ENCODE measurements around the gene ZNF37A.
"Not testable (repeated sequence)": the region's sequence is repeated elsewhere in the genome, so short reads cannot be mapped to it uniquely, and the experiment has no call there.

The ZNF37A gene

DNA sequence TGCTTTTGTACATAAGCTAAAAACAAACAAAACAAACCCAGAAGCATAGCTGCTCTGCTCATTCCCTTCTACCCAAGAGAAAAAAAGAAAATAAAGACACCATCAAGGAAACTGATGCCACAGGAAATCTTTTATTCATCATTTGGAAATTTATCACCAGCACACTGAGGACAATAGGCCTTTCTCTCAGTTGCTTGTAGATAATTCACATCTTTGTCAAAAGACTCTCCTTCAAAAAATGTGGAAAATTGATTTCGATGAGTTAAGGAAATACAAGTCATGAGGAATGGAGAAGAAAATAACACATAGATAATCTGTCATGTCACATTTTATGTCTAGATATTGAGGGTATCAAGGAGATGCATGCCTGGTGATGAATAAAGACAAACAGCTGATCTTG, 53.5 kb downstream of the ZNF37A start:
- in situ Hi-C loops (cut with MboI; ENCODE audit: low sequenced_read_pairs), result no loop called here

DNA sequence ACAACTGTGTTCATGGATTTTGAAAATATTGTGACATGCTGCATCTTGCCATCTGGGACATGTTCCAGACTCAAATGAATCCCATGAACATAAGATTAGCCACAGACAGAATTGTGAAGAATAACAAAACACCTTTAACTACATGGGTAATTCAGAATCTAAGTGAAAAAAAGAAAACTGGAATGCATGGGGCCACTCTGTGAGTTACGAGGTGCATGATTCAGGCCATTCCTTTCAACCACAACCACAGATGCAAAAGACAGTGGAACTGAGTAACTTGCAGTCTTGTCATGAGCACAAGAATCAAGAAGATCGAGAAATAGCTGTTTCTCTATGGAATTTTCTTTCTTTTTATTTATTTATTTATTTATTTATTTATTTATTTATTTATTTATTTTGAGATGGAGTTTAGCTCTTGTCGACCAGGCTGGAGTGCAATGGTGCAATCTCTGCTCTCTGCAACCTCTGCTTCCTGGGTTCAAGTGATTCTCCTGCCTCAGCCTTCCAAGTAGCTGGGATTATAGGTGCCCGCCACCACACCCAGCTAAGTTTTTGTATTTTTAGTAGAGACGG, 56.8 kb downstream of the ZNF37A start:
- in situ Hi-C loops (cut with MboI; ENCODE audit: low sequenced_read_pairs), result not testable (repeated sequence)

DNA sequence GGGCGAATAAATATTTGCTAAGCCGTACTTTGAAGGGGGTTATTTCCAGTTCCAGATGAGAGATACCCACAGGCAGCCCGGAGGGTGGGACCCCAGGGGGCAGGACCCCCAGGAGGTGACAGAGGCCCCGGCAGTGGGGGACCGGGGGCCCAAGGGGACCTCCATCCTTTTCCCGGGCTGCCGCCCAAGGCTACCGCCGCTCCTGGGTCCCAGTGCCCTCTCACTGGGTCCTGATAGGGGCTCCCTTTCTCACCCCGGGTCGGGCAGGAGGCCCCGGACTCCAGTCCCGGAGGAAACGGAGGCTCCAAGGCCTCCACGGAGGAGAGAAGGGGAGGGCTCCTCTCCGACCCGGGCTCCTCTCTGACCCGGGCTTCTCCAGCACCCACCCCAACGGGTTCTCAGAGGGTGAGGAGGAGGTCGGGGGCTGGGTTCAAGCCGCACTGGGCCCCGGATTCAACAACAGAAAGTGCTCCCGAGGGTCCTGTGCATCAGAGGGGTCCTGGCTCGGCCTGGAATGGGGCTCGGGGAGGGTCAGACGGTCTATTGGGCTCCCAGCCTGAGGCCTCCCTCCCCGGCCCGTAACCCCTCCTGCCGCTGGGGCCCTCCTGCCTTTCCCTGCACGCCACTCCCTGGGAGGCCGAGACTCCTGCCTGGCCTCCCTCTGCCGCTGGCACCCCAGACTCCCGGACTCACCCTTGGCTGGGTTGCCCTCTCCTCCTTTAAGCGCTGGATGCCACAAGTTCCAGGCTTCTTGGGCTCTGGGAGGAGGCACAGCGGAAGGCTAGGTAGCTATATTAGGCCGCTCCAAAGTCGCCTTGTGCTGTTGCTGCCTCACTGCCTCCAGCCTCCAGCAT, 62.5 kb downstream of the ZNF37A start:
- in situ Hi-C loops (cut with MboI; ENCODE audit: low sequenced_read_pairs), result no loop called here

DNA sequence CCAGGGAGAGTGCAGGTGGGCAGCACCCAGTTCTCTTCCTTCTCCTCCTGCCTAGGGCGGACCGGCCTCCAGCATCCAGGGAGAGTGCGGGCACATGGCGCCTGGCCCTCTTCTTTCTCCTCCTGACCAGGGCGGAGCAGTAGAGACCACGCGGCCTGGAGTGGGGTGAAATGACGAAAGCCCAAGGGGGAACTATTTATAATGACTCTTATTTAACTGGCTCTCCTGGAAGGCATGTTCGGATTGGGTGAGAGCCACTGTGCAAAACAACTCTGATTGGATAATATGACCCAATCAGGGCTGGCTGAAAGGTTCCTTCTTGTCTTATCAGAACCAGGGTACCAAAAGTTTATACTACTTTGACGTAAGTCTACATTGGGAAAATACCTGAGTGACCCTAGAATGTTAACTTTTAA, 63.1 kb downstream of the ZNF37A start:
- in situ Hi-C loops (cut with MboI; ENCODE audit: low sequenced_read_pairs), result no loop called here

DNA sequence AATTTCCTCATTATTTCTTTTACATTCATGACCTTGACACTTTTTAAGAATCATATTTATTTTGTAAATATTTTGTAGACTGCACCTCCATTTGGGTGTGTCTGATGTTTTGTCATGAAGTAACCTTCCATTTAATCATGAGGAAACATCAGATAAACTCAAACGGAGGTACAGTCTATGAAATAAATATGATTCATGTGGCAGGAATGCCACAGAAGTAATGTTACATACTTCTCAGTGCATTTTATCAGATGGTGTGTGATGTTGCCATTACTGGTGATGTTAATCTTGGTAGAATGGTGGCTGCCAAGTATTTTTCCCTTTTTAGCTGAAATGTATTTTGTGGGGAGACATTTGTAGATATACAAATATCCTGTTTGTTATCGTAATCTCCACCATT, 64.9 kb downstream of the ZNF37A start:
- in situ Hi-C loops (cut with MboI; ENCODE audit: low sequenced_read_pairs), result no loop called here

DNA sequence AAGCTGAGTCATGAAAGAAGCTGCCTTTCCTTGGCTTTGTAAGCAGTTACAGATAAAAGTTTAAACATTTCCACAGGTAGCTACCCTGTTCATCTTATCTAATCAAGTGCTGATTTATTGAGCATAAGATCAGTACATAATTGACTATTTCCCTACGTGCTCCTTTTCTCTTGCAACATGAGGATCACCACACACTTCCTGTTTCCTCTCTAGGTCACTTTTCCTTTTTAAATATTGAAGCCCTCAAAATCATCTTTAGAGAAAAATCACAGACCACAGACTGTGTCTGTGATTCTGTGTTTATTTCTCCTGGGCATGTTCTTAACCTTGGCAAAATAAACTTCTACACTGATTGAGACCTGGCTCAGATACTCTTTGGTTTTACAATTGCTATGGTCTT, 69.5 kb downstream of the ZNF37A start:
- in situ Hi-C loops (cut with MboI; ENCODE audit: low sequenced_read_pairs), result no loop called here

DNA sequence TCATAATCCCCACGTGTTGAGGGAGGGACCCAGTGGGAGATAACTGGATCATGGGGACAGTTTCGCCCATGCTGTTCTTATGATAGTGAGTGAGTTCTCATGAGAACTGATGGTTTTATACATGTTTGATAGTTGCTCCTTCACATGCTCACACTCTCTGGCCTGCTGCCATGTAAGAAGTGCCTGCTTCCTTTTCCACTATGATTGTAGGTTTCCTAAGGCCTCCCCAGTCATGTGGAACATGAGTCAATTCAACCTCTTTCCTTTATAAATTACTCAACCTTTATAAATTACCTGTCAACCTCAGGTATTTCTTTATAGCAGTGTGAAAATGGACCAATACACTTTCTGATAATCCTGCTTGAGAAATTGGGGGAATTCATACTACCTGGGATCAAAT, 80.2 kb downstream of the ZNF37A start:
- in situ Hi-C loops (cut with MboI; ENCODE audit: low sequenced_read_pairs), result no loop called here

DNA sequence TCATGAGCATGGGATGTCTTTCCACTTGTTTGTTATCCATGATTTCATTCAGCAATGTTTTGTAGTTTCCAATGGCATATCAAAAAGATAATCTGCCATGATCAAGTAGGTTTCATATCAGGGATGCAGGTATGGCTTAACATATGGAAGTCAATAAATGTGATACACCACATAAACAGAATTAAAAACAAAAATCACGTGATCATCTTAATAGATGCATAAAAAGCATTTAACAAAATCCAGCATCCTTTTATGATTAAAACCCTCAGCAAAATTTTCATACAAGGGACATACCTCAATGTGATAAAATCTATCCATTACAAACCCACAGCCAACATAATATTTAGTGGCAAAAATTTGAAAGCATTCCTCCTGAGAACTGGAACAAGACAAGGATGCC, 90.3 kb downstream of the ZNF37A start:
- in situ Hi-C loops (cut with MboI; ENCODE audit: low sequenced_read_pairs), result no loop called here
